NOMO-1 treated with DMSO at 0.1 percent for 48 hours (cell line): ENCODE data around the gene SUSD3.
A peak's percentile ranks its signal among the peaks of the same experiment; 100 is the strongest.

Source experiments
- DNase-seq: peaks from one replicate; lab custom pipeline; 2025; ENCODE audit not compliant: unreplicated experiment; lab: John Stamatoyannopoulos, UW

The SUSD3 gene

DNA sequence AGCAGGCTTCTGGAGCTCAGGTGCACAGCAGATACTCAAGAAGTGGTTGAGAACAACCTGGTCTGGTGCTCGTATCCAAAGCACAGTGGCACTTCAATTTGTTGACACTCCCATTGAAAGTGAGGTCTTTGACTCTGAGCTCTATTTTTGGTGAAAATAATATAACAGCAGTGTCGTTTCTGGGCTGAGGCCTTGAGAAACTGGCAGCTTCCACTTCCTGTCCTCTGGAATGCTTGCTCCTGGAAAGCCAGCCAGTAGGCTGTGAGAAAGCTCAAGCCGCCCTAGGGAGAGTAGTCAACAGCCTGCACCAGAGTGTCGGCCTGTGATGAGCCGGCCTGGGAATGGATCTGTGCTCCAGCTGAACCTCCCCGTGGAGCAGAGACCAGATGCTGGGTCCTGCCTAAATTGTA, 6.8 kb upstream of the SUSD3 start:
- no peak for DNase-seq

DNA sequence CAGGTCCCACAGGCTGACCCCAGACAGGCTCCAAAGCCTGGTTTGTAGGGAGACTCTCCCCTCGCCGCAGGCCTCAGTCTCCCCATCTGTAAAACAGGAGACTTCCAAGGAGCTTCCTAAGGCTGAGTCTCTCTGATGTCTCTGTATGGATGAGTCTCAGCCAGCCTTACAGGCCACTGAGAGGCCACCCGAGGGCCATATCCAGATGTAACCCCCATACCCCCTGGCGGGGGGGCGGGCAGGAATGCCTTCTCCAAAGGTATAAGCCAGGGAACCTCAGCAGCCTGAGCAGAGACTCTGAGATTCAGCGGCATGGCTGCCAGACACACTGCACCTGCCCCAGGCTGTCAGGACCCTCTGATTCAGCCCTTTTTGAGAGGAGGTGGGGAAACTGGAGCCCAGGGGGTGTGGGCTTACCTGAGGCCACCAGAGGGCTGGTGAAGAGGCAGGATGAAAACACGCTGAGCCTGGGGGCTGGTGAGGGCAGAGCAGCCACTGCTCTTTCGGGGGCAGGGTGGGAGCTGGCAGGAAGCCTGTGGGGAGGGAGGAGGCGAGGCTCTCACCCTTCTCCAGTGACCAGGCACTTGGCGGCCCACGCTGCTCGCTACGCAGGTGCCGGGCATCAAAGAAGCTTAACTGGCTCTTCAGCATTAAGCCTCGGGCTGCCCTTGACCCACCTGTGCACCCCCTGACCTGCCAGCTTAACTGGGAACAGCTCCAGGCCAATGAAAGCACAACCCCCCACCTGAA, 5.5 kb upstream of the SUSD3 start:
- DNase-seq = no peak

GRCh38 chr9:93053781-93054331, 4.6 kb upstream of the SUSD3 start:
- DNase-seq = no peak

DNA sequence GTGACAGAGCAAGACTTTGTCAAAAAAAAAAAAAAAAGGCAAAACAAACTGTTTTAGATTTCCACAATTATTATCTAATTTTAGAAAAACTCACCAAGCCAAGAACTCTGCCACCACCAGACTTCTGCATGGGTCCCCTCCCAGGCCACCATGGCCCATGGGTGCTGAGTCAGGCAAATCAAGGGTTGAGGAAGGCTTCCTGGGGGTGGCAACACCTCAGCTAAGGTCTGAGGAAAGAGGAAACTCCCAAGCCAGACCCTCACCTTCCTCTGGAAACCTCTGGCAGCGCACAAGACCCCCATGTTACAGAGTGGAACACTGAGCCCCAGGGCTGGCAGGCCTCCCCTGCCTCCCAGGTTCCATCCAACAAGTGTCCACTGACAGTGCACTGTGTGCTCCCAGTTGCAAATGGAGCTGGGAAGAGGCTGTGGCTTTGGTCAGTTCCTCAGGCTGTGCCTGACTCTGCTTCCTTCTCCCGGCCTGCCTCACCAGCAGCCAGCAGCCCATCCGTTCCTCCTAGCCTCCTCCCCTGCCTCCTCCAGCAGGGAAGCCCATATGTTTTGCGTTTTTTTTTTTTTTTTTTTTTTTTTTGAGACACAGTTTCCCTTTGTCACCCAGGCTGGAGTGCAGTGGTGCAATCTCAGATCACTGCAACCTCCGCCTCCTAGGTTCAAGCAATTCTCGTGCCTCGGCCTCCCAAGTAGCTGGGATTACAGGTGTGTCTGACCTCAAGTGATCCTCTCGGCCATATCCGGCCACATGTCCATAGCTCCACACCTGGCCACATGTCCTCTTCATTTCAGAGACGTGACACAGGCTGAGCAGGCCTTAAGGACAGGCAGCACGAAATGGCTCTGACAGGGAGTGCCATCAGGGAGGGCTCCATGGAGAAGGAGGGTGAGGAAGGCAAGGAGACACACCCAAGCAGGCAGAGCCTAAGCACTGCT, 3.5 kb upstream of the SUSD3 start:
- no peak for DNase-seq

DNA sequence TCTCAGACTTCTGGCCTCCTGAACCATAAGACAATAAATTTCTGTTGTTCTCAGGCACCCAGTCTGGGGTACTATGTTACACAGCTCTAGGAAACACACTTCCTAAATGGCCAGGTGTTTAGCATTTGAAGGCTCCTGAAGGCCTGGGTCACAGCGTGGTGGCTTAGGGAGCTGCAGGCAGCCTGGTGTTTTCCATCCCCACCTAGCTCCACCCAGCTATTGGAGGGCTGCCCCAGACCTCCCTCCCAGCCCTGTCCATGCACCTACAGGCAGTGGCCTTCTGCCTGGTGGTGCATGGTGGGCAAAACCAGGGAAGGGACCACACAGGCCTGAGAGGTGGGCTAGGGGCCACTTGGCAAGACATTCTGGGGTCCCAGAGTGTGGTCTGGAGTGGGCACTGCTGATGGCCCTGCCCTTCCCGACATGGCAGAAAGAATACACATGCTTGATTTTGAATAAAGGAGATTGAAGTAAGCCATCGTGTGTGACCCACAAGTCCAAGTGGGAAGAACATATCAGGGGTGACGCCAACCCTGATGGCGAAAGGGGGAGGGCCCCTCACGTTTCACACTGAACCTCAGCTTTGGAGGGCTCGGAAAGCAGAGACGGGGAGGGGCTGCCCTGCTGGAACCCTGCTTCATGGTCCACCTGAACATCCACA, 1.3 kb upstream of the SUSD3 start:
- no peak for DNase-seq

GRCh38 chr9:93057703-93058354, 672 bp upstream of the SUSD3 start:
- no peak for DNase-seq

- peak; percentile 37 for DNase-seq
Observed at GRCh38 chr9:93059011-93059714, 662 bp downstream of the SUSD3 start.

GRCh38 chr9:93059715-93060578, 1.4 kb downstream of the SUSD3 start:
- no peak for DNase-seq

DNA sequence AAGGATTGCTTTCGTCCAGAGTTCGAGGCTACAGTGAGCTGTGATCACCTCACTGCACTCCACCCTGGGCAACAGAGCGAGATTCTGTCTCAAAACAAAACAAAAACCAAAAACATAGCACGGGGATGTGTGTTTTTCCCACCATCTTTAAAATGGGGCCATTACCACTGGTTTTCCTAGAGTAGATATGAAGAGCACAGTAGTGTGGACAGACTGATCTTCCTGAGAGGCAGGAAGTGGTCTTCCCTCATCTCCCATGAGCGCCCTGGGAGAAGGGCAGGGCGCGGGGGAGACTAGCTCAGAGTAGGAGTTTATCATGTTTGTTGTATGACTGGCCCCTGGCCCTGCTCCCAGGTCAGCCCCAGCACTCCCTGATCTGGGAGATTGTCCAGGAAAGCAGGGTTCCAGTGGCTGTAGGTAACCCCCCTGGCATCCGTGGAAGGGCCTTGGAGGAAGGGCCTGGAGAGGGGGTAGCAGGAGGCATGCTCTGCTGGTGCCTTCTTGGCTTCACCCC, 2.3 kb downstream of the SUSD3 start:
- DNase-seq = no peak

DNA sequence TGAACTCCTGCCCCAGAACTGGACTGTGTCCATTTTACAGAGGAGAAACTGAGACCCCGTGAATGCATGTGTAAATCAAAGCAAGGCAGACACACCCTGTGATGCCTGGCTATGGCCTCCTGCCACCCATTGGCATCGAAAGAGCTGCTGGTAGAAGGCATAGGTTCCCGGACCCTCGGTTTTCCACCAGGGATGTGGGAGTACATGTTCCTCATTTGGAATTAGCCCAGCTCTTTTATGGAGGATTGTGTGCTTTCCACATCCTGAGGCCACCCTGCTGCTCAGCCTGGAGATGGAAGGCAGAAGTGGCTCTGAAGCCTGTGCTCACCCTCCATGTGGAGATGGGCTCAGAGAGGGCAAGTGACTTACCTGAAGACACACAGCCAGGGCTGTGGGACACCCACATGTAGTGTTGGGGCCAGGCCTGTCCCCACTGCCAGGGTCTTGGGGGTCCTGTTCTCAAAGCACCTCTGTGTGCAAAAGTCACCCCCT, 2.8 kb downstream of the SUSD3 start:
- DNase-seq = no peak

DNA sequence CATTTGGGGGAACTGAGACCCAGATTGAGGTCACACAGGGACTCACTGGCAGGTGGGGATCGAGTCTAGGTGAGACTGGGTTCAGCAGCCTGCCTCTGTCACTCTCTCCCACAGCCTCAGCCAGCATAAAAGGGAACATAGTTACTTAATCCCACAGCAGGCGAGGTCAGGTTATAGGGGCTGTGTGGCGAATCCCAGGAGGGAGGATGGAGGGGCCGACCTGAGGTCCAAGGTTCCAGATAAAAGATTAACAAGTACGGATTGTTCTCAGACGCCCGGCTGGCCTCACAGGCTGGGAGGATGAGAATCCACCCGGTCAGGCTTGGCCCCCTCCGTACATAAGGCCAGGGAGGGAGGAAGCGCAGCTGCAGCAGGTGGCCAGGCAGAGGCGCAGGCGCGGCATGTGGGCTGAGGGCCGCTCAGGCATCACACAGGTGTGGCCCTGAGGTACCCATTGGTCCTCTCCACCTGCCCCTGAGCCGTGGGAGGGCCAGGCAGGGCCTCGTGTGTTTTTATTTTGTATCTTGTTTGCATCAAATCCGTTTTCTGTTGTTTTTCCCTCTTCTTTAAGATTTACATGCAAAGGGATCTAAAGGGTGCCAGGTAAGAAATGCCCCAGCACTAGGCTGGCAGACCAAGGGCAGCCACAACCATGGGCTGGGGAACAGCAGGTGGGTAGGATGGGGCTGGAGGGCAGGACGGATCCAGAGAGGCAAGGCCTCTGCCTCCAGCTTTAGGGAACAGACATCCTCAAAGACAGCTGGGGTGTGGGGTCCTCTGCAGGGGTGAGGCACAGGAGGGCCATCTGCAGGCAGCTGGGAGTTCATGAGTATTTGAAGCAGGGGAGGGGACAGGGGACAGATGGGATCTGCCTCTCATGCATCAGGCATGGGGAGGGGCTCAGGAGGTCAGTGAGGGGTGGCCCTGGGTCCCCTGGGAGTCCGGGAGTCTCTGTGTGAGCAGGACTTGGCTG, 3.6 kb downstream of the SUSD3 start:
- no peak for DNase-seq

DNA sequence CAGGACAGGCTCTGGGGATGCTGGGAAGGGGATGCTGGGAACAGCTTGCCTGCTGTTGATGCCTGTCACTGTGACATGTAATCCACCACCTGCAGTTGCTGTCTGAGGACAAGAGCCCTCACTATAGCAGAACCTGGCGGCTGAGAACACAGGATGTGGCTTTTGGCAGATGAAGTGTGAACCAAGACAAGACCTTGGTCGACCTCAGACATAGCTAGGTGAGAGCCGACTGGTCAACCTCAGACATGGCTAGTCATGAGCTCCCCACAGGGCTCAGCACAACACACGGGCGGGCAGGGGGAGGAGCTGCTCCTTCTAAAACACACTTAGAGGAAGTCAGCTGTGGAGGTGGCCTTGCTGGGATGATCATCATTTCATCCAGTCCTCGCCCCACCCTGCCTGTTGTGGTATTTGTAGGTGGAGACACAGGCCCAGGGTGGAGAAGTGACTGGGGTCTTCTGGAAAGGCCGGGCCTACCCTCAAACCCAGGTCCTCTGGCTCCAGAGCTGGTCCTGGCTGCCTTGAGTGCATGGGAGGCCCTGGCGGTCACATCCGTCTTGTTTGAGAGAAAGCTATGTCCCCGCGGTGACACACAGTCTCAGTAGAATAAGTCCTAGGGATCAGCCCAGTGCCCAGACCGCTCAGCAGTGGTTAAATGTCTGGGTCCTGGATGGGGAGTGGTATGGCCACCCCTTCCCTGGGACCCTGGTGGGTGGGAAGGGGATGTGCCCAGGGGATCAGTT, 6.1 kb downstream of the SUSD3 start:
- peak; percentile 96 for DNase-seq

DNA sequence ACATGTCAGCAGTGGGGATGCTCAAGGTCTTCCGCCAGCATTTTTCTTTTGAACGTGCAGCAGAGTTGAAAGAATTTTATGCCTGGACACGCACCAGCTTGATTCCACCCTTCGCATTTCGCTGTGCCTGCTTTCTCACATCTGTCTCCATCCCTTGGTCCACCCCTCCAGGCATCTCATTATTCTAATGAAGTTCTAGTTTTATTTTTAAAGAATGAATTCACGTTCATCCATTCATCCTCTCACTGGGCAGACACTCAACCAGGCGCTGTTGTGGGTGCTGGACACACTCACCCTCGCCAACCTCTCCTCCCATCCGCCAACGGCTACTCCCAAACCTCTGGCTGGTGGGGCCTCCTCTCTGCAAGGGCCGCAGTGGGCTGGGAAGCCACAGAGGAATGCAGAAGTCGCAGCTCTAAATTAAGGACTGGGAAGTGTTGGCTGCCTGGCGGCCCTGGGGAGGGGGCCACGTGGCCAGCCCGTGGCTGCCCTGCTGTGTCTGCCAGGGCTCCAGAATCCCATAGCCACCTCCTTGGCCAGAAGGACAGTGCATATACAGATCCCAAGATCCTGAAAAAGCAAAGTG, 6.7 kb downstream of the SUSD3 start:
- no peak for DNase-seq

DNA sequence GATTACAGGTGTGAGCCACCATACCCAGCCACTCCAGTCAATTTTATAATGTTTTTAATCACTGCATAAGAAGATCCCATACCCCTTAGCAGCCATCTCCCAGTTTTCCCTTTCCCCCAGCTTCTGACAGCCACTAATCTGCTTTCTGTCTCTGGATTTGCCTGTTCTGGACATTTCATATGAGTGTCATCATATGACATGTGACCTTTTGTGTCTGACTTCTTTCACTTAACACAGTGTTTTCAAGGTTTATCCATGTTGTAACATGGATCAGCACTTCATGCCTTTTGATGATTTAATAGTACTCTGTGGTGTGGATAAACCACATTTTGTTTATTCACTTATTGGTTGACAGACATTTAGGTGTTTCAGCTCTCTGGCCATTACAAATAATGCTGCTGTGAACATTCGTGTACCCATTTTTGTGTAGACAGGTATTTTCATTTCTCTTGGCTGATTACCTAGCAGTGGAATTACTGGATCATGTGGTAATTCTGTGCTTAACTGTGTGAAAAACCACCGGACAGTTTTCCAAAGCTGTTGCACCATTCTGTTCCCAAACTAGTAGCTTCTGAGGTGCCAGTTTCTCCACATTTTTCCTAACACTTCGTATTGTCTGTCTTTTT, 8.6 kb downstream of the SUSD3 start:
- no peak for DNase-seq

GRCh38 chr9:93068956-93069355, 10.5 kb downstream of the SUSD3 start:
- DNase-seq = no peak

GRCh38 chr9:93071464-93071863, 13.0 kb downstream of the SUSD3 start:
- DNase-seq = no peak
